Fibroblast of upper back skin (primary cell): ENCODE data around the gene INPP5F.
A peak's percentile ranks its signal among the peaks of the same experiment; 100 is the strongest.

Experiments
- DNase-seq: peaks from one replicate; pipeline ENCODE4 v3.0.0-alpha.2; 2013

INPP5F gene

GRCh38 chr10:119871881-119872609 is 146.2 kb downstream of the INPP5F start:
- DNase-seq, result no peak

DNA sequence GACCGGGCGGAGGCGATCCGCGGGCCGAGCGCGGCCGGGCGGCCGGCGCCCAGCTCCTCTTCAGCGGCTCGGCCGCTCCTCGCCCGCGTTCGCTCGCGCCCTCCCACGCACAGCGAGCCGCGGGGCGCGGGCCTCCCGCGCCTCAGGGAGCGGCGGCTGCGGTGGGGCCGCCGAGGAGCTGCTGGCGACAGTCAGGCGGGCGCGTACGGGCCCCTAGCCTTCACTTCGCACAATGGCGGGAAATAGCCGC is 146.7 kb downstream of the INPP5F start, which contains the start of gene MCMBP:
Gene MCMBP, minus strand, starts transcription at position 234 of the 250 bp plus-strand sequence. CDS start 259 bp downstream, outside the sequence.
- DNase-seq, result no peak

GRCh38 chr10:119872860-119873681 is 147.2 kb downstream of the INPP5F start:
- DNase-seq, result peak; percentile 84

DNA sequence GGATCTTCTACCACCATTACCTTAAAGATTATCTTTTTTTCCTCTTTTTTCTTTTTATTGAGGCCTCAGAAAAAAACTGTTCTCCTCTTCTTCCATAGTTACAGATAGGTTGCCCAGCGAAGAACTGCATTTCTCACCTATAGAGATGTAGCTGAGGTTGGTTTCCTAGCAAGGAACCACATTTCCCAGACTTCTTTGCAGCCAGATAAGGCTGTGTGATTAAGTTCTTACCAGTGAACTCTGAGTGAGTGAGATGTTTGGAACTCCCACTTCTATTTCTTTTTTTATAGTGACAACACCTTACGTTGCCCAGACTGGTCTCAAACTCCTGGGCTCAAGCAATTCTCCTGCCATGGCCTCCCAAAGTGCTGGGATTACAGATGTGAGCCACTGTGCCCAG is 152.7 kb downstream of the INPP5F start:
- DNase-seq, result no peak
